ENCODE measurements around the gene CLBA1. TPM values are rescaled to one million over a fixed set of nuclear protein-coding genes. Genes with fewer than 3 reads are reported as not detected.

CLBA1 gene
- total RNA-seq, 1 donor from 2014 or later: 10.2 TPM

DNA sequence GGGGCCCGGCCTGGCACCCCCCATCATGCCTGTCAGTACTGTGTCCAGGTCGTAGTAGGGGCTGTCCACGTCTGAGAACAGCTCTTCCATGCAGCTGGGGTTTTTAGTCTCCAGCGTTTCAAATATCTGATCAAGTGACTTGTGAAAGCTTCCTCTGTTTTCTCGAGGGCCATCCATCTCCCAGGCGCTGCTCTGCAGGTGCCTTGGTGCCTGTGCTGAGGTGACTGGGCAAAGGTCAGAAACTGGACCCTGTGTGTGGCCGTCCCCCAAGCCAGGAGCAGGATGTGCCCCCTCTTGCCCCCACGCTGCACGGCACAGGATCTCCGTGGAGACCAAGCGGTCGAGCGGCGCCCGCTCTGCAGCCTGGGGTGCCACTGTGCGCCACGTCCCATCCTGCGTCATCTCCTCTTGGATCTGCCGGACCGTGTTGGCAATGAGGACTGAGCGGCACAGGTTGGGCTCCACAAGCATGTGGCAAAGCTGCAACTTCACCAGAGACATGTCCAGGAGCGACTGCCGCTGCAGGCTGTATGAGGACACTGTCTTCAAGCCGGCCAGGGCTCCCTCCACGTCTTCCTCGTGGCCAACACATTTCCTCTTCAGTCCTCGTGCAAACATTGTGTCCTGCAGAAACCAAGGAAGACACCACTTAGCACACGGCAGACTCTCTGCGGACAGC is 25.9 kb downstream of the CLBA1 start:
- H3K27ac Mint-ChIP-seq: peak overlapping the region; percentile 90
- H3K4me1 Mint-ChIP-seq: peaks cover 39% of the 10 kb centered on the region
- no peaks in the 10 kb centered on the region for H3K9me3 Mint-ChIP-seq
- no peak overlapping the region for H3K4me3 Mint-ChIP-seq
- H3K27me3 Mint-ChIP-seq (ENCODE audit: low read depth): no peaks in the 10 kb centered on the region
- TF ChIP-seq, protein P1, sequence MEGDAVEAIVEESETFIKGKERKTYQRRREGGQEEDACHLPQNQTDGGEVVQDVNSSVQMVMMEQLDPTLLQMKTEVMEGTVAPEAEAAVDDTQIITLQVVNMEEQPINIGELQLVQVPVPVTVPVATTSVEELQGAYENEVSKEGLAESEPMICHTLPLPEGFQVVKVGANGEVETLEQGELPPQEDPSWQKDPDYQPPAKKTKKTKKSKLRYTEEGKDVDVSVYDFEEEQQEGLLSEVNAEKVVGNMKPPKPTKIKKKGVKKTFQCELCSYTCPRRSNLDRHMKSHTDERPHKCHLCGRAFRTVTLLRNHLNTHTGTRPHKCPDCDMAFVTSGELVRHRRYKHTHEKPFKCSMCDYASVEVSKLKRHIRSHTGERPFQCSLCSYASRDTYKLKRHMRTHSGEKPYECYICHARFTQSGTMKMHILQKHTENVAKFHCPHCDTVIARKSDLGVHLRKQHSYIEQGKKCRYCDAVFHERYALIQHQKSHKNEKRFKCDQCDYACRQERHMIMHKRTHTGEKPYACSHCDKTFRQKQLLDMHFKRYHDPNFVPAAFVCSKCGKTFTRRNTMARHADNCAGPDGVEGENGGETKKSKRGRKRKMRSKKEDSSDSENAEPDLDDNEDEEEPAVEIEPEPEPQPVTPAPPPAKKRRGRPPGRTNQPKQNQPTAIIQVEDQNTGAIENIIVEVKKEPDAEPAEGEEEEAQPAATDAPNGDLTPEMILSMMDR (IDR thresholded peaks at IDR 0.05; ENCODE audit: unreplicated experiment): no peak
- H3K36me3 Mint-ChIP-seq: peaks cover 4% of the 10 kb centered on the region
- no peak for DNase-seq (ENCODE audit: low spot score in 2 of 2, unreplicated experiment in 2 of 2)

DNA sequence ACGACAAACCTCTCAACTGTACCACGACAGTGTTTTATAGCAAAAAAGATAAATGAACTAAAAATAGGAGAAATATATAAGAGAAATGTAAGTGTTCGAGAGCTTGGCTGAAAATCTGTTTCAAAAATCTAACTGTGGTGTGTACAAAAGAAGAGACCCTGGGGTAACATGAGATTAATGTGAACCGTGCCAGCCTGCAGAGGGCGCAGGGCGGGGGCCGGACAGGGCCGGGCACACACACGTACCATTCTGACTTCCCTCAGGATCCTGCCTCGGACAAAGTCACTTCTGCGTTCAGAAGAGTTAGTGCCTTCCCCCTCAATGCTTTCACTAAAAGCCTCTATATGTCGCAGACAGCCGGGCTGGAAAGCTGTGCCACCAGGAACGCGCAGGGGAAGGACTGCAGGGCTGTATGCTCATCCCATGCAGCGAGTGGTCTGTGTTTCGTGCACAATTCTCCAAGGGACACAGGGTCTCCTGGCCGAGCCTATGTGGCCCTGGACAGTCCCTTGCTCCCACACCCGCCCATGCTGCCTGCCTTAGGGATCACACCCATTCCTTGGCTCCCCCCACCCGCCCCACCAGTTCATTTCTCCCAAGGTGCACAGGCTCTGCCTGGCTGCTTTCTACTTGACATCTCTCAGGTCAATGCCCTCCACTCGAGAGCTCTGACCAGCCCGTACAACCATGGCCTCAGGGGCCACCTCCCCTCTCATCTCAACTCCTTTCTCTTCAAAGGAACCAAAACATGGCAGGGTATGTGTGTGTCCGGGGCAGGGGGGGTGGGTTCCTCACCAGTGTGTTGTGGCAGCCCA is 26.8 kb downstream of the CLBA1 start:
- TF ChIP-seq, protein P1 (IDR thresholded peaks at IDR 0.05; ENCODE audit: unreplicated experiment): no peak
- Mint-ChIP-seq H3K9me3 (no peaks in the 10 kb centered on the region), H3K4me3 (no peak overlapping the region), H3K27me3 (ENCODE audit: low read depth) (no peaks in the 10 kb centered on the region), H3K27ac (peak overlapping the region; percentile 90), H3K36me3 (peaks cover 2% of the 10 kb centered on the region), H3K4me1 (peaks cover 48% of the 10 kb centered on the region)
- DNase-seq (ENCODE audit: low spot score in 2 of 2, unreplicated experiment in 2 of 2): no peak

DNA sequence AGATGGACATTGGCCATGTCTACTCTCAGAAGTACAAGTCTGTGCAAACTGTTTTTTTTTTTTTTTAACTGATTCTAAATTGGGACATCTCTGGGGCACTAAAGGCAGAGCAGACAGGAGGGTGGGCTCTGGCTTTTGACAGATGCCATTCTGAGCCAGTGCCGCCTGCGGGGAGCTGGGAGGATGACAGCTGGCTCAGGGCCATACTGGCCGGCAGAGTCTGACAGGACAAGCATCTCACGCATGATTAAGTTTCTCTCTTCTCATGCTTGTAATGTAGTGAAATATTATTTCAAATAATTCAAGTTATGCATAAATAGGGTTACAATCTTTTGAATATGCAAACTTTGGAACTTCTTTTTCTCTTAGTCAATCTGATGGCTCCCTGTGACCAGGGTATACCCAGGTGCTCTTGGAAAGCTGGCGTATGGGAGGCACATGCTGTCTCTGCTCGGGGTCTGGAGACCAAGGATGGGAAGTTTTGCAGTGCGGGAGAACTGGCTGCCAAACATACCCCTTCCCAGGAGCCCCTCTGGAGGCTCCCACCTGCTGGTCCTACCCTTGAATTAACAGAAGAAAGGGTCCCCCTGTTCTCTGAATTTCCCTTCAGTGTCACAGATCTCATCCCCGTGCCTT is 27.7 kb downstream of the CLBA1 start:
- H3K27ac Mint-ChIP-seq: peak overlapping the region; percentile 82
- H3K4me1 Mint-ChIP-seq: peaks cover 56% of the 10 kb centered on the region
- no peak overlapping the region for H3K4me3 Mint-ChIP-seq
- no peaks in the 10 kb centered on the region for H3K9me3 Mint-ChIP-seq
- TF ChIP-seq, protein P1 (IDR thresholded peaks at IDR 0.05; ENCODE audit: unreplicated experiment): no peak
- peaks cover 2% of the 10 kb centered on the region for H3K36me3 Mint-ChIP-seq
- no peaks in the 10 kb centered on the region for H3K27me3 Mint-ChIP-seq (ENCODE audit: low read depth)
- DNase-seq (ENCODE audit: low spot score in 2 of 2, unreplicated experiment in 2 of 2): no peak

DNA sequence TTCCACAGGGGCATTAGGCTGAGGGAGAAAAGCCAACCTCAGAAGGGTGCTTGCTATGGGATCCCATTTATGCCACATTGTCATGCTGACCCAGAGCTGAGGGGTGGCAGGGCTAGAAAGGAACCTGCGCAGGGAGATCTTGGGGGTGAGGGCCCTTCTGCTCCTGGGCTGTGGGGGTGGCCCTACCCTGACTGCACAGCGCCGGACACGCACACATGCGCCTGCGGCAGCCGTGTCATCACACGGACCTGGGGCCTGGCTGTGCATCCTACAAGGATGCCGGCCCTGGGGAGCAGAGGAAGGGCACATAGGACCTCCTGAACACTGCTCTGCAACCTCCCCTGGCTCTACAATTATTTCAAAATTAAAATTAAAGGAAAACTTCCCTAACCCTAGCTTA is 28.4 kb downstream of the CLBA1 start:
- Mint-ChIP-seq H3K9me3 (no peaks in the 10 kb centered on the region), H3K4me1 (peaks cover 63% of the 10 kb centered on the region), H3K4me3 (no peak overlapping the region), H3K27me3 (ENCODE audit: low read depth) (no peaks in the 10 kb centered on the region), H3K36me3 (peaks cover 2% of the 10 kb centered on the region), H3K27ac (peak overlapping the region; percentile 82)
- TF ChIP-seq, protein P1 (IDR thresholded peaks at IDR 0.05; ENCODE audit: unreplicated experiment): no peak
- DNase-seq (ENCODE audit: low spot score in 2 of 2, unreplicated experiment in 2 of 2): no peak

DNA sequence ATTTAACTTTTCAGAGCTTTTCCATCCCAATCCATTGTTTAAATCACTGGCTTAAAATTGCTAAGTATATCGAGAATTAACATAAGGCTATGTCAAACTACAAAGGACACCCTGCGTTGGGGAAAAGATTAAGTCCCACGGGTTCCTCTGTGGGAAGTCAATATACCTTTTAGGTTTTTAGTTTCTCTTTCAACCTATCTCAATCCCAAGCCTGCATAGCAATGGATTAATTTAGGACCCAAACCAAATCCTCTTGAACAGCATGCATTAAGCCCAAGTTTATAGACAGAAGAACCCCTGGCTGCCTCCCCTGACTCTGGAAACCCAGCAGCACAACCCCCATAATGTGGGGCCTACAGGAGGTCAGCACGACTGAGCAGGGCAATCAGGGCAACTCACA is 29.0 kb downstream of the CLBA1 start:
- Mint-ChIP-seq H3K27ac (peak overlapping the region; percentile 95), H3K27me3 (ENCODE audit: low read depth) (no peaks in the 10 kb centered on the region), H3K36me3 (peaks cover 2% of the 10 kb centered on the region), H3K4me3 (no peak overlapping the region), H3K9me3 (no peaks in the 10 kb centered on the region), H3K4me1 (peaks cover 69% of the 10 kb centered on the region)
- TF ChIP-seq, protein P1 (IDR thresholded peaks at IDR 0.05; ENCODE audit: unreplicated experiment): no peak
- no peak for DNase-seq (ENCODE audit: low spot score in 2 of 2, unreplicated experiment in 2 of 2)

Data from mesothelial cell of epicardium (in vitro differentiated cells).